Activated CD8-positive, alpha-beta memory T cell treated with anti-CD3 and anti-CD28 coated beads for 4 hours (primary cell): ENCODE data around the gene NEBL.

ENCODE experiments used
- DNase-seq, 2 donors: peaks; one replicate each; pipeline ENCODE4 v3.0.0-alpha.2; 2020; ENCODE audit warnings: low read depth in 2 of 2

Gene NEBL

DNA sequence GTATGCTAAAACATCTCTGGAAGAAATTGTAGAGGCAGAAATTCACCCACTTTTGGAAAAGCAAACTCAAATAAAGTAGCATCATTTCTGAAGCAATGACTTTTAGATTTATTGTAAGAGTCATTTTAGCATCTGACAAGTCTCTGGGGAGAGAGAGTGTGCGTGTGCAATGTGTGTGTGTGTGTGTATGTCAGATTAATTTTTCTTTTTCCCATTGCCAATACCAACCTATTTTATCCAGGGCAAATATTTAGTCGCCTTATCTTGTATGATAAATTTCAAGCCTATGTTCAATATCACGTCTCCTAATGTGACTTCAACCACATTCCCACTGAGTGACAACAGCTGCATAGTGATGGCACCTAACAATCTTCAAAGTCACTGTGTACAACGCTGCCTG lies 101.7 kb downstream of the NEBL start:
- no peak for DNase-seq

DNA sequence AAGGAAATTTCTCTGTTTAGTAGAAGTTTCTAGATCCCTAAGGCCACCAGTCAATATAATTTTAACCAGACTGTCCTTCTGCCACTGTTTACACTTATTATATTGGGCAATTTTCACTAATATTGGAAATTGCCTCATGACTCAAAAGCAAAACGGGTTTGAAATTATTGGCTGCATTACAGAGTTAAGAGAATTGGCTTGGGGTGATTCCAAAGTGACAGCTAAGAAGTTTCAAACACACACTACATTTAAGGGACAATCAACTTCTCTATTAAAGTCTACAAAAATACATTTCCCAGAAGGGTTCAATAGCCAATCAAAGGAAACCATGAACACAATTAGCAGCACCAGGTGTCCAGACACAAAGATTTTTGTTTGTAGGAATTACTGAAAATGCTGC lies 111.9 kb downstream of the NEBL start:
- no peak for DNase-seq

DNA sequence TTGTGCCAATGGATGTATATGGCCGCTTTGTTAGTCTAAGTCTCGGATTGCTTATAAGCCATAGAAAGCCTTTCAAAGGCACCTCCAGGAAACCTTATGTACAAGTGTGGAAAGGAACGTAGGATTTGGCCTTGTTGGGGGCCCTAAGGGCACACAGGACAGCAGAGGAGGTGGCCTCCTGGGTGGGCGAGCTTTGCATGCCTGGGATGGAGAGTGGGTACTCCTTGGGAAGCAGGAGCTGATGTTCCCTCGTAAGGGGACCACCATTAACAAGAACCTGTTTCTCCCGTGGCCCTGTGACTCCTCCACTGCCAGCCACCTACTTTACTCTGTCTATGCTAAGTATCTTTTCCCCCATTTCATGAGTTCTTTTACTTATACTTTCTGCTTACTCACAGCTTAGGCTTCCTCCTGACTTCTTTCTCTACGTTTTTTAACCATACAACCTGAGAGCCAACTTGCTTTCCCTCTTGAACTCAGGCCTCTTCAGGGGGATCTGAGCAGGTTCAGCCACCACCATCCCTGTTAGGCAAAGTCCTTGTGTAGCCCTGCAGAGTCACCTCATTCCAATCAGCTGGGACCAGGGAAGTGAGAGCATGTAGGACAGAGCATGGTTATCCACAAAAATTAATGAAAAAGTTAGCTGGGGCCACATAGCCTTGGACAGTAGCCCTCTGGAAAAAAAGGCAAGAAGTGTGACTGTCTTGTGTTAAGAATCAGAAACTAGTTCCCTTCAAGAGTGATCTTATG lies 118.9 kb downstream of the NEBL start:
- DNase-seq = no peak

DNA sequence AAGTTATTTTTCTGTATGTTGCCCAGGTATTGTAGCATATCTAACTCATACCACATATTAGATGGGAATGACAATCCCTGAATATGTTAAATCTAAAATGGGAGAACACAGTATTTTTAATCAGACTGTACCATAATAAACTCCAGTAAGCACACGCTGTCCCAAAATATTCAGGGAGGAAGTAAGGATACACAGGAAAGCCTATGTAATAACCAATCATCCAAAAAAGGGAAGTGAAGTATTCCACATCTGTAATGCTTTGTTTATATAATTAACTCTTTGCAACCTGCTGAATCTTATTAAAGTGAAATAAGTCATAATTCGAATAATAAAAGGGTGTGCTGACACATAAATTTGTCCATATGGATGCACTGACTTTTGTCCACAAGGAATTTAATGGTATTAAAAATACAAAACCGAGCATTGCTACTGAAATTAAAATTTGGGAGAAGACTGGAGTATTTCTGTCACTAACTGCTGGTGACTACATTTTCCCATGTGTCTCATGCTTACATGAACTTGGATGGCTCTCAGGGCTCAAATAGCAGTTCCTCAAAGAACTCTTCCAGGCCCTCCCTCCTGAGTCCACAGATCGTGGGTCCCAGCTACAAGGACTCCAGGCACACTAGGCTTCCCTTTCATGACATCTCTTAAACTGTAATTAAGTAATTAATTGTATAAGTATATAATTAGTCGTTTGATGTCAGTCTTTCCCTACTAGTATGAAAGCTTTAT lies 120.6 kb downstream of the NEBL start:
- DNase-seq = no peak

DNA sequence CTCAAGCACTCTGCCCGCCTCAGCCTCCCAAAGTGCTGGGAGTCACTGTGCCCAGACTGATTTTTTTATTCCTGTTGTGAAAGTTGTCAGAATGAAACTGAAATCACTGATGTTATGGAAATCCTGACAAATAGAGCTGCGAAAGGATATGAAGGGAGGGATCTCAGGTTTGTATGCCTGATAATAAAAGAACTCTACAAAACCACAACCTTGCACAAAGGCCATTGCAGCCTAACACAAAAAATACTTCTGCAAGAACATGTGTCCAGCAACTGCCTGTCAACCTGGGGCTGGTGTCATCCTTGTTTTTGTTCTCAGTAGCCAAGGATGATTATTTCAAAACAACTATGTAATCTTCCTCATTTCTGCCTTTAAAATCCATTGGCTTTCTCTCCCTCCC lies 126.1 kb downstream of the NEBL start:
- no peak for DNase-seq

DNA sequence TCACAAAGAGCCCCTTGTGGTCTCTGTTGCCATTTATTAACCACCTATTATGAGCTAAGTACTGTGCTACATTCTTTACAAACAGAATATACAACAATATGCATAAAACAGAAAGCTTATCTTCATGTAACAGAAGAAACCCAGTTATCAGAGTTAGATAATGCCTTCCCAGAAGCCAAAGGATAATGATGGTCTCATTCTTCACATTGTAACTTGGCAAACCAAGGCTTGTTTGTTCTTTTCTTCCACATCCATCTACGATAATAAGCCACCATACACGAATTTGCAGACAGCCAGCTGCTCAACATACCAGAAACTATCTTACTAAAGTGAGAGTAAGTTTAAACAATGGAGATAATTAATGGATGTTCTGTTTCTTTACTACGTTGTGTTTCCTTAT lies 127.6 kb downstream of the NEBL start:
- no peak for DNase-seq

DNA sequence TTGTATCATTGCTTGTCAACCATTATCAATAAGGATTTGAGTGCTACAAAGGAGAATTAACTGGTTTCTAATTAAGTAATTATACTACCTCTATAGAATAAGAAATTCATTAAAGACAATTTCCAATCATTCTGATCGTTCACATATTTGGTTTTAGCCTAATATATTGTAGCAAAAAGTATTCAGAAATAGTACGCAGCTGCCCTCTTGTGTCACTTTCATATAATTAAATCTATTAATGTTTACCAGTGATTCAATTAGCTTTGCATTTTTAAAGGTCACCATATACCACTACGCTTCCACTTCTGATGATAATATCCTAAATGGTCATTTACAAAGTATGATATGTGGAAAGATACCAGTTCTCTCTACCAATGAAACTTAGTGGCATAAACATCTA lies 128.3 kb downstream of the NEBL start:
- DNase-seq = no peak

DNA sequence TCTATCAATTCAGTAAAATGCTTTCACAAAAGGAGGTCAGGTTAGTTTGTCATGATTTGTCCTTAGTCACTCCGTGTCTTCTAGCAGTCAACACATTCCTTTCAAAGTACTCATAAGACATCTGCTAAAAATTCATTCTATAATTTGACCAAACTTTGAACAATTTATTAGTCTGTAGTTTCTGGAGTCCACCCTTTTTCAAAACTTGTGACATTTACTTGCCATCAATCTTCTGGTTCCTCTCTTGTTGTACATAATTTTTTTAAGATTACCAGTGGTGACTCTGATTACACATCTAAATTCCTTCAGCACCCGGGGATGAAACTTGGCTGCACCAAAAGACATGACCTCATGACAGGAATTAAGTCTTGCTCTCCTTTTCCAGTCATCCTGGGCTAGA lies 130.1 kb downstream of the NEBL start:
- DNase-seq = no peak

DNA sequence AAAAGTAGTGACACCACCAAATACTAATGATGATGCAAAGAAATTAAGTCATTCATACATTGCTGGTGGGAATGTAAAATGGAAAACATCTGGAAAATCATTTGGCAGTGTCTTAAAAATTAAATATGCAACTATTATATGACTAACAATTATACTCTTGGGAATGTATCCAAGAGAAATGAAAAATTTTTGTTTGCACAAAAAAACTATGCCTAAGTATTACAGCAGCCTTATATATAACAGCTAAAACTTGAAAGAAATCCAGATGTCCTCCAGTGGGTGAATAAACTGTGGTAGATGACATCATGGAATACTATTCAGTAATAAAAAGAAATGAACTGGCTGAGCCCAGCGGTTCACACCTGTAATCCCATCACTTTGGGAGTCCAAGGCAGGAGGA lies 132.0 kb downstream of the NEBL start:
- DNase-seq = no peak

DNA sequence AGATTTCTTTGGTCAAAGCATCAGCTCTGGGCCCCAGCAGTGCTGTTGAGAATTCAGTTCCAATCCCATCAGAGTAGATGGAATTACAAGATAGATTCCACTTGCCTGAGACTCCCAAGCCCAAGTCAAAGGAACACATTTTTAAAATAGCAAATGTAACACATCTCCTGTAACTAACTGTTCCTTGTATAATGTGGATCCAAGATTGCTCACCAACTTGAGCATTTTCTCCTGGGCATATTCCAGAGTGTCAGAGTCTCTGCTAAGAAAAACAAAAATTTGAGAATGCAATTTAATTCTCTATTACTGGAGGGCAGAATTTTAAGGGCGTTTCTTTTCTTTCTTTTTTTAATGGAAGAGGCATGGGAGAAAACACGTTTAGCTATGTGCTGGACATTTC lies 136.7 kb downstream of the NEBL start:
- DNase-seq = no peak

DNA sequence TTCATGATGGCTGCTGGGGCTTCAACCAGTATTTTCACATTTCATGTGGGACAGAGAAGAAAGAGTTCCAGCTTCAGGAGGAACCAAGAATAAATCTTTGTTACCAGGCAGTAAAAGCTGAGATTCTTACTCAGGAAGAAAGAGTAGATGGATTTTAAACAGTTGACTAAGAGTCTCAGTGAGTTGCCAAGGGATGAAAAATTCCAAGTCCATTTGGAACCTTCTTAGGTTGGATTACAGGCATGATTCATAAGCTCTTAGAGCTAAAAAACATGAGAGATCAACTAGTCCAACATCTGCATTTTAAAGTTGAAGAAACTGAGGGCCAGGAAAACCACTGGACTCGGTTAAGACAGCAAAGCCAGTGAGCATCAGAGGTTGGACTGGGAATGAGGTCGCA lies 148.6 kb downstream of the NEBL start:
- no peak for DNase-seq

DNA sequence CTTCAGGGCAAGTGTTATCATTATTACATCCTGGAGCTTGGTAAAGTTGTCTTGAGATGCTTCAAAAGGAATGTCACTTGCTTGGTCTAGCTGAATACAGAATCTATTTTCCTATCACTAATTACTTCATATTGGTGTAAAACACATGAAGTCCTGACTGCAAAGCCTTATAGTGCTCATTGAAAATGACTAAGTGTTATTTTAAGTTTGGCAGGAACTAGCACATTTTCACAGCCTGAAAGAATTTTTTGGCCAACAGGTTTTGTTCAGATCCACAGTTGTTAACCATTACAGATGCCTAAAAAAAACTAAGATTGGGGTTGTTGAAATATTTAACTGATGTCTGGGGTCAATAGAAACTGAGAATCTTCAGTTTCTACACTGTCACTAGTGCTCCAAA lies 149.3 kb downstream of the NEBL start:
- no peak for DNase-seq

DNA sequence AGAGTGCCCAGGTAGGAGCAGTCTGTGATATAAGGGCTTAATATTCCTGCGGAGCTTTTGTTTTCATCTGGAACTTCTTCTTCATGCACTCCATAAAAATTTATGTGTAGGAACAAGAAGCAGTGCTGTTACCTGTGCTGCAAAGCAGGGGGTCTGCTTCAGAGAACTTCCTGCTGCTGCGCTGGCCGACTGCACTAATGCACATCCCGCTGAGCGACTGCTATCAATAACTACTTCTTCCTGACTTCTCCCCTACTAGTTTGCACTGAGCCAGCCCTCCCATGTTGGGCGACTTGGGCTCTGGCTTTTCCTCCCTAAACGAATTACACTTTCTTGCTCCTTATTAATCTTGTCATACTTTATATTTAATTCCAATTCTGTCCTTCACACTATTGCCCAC lies 150.3 kb downstream of the NEBL start:
- DNase-seq = no peak

DNA sequence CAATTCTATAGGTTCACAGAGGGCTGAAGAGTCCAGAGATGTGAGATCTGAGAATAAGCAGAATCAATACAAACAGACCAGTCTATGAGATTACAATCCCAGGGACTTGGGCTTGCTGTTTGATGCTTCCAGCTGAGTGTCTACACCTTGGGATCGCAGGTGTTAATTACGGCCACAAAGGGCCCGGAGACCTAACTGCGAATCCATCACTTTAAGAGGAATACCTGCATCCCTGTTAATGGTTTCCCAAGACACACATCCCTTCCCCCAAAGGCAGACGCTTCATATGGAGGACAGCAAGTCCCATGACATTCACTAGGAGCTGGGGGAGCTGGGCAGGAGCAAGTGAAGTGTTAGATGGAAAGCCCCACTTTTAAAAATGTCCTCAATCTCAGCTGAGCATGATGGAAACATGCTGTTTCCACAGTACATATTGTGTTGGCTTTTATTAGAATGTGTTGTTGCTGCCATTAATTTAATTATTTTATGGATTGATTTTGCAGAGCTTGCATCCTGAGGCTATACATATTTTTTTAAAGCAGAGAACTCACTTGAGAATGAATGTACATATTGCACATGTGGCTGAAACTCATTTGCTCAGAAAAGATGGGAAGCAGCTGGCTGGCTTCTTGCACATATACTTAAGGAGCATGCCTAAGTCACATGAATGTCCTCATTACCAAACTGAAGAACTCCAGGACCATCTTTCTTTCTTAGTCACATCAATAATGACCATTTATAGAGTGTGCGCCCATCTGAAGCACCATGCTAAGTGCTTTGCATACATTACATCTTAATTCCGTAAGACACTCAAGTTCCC lies 151.3 kb downstream of the NEBL start:
- no peak for DNase-seq

DNA sequence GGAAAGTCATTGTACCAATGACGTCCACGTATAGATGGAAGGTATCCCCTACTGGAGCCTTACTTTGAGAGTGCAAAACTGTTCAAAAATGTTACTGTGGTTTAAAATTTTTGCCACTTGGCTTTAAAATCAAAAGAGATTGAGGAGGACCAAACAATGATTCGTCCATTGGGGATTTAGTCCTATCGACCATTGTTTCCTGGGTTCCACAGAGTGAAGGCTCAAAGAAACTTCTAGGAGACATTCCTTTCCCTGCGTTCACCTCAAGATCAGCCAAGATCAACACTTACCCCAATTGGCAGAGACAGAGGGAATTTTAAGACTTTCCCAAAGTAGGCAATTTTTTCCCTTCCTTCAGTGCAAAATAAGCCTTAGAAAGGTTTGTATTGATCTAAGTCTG lies 152.3 kb downstream of the NEBL start:
- no peak for DNase-seq

DNA sequence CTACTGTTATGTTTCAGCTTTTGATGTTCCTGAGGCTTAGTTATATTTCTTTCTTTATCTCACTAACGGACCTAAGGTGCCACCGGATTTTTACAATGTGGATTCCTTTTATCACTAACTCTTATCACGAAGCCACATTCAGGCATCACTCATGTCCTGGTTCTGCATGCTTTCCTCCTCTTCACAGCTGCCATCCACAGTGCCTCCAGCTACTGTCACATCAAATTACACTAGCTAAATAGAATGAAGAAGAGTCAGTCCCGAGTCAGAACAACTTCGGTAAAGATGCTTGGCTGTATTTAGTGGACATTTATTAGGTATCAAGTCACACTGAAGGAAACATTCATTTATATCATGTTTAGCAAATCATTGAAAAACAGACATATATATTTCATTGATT lies 153.2 kb downstream of the NEBL start:
- DNase-seq = no peak

DNA sequence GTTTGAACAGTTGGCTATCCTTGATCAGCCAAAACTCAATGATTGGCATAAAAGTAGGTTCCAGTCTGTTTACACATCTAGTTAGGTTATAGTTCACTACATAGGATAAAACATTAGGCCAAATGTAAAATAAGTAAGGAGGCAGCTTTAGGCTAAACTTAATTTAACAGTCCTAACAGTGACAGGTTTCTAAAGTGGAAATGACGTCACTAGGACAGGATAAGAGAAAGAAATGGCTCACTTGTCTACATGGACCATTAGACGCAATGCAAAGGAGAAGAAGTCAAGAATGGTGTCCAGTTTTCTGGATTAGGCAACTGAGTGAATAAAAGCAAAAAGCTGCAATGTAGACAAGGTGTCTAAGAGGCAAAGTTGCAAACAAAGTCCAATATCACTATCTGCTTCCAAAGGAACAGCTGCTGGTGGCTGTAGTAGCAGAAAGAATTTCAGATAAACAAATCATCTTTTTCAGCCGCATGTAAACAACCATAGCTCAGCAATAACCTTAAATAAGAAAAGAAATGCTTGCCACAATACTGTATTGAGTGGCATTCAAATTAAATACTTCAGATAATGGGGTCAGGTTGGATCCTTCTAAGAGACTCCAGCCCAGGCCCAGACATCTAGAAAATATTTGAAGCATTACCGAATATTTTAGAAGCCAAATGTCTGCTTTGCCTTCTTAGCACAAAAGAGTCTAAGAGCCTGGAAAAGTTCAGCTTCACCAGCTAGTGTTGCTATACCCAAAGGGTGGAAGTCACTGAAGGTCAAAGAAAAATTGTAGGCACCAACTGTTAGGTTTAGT lies 154.2 kb downstream of the NEBL start:
- no peak for DNase-seq

DNA sequence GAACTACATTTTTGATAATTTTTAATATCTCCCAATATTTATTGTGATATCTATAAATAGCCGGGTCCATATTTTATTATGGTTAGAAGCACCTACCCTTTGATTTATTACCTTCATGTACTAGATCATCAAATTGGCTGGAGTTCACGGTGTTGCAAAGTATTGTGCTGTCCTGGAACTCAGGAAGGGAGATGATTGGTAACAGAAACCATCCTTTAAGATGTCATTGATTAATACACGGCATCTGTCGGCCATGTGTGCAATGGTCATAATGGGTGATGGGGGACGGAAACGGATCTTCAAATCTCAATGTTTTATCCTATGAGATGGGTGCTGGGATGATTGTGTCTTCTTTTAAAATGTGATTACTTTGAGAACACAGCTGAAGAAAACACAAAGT lies 157.0 kb downstream of the NEBL start:
- no peak for DNase-seq

DNA sequence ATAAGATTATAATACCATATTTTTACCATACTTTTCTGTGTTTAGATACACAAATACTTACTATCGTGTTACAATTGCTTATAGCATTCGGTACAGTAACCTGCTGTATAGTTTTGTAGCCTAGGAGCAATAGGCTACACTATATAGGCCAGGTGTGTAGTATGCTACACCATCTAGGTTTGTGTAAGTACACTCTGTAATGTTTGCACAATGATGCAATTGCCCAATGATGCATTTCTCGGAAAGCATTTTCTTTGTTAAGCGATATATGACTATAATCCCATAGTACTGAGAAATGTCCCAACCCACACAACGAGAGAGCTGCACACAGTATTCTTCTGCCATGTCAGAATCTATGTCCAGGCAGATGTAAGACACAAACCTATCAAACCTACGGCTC lies 160.0 kb downstream of the NEBL start:
- DNase-seq = no peak
